BJ (cell line): Measurements from ENCODE around the gene PHLPP2. TPM values are rescaled to one million over a fixed set of nuclear protein-coding genes. Genes with fewer than 3 reads are reported as not detected.
A peak's percentile ranks its signal among the peaks of the same experiment; 100 is the strongest.

Experiments used
- CTCF ChIA-PET: fragments of 350-600 bp; formaldehyde crosslinking; extraction: SDS; loops from one replicate; lab custom pipeline; 2021; ENCODE audit warnings: antibody characterized with exemption, inconsistent platforms; lab: Yijun Ruan, JAX
- POLR2A ChIA-PET: fragments of 300-600 bp; sonication (Branson Sonifier 250); formaldehyde crosslinking; extraction: SDS; loops from one replicate; lab custom pipeline; 2021; ENCODE audit warnings: antibody characterized with exemption; lab: Charles Lee
- DNase-seq: peaks from one replicate; pipeline ENCODE4 v3.0.0-alpha.2; 2011; ENCODE audit warnings: low read depth
- H3K27me3 ChIP-seq: 2 replicates; pipeline ENCODE4 v1.6.0; 2011; ENCODE audit warnings: low read length; ENCODE audit not compliant: control insufficient read depth, insufficient read depth
- H3K36me3 ChIP-seq: 2 replicates; pipeline ENCODE4 v1.5.1; 2011; ENCODE audit warnings: low read length; ENCODE audit not compliant: control insufficient read depth, insufficient read depth
- H3K4me3 ChIP-seq: 2 replicates; pipeline ENCODE4 v1.5.1; 2011; ENCODE audit warnings: low read depth, mild to moderate bottlenecking, control low read depth, low read length
- CTCF ChIP-seq: IDR thresholded peaks from 2 replicates; pipeline ENCODE4 v1.5.1; 2011; ENCODE audit warnings: low read depth, mild to moderate bottlenecking, control low read depth, inconsistent platforms, low read length, moderate library complexity; ENCODE audit not compliant: insufficient read depth
- polyA plus RNA-seq: library from polyadenylated mRNA; depleted of rRNA; stranded (reverse); fragments of >200 nt; gene quantifications from 2 replicates; pipeline ENCODE4 v1.2.3, GENCODE V29; 2011

Gene PHLPP2
- polyA plus RNA-seq, 1 experiment = 7.9 TPM

- DNase-seq = no peak
- POLR2A ChIA-PET = no interaction called here
- H3K4me3 ChIP-seq = peak overlapping the region; percentile 82
- H3K27me3 ChIP-seq = no peaks in the 10 kb centered on the region
- TF ChIP-seq CTCF = no peak
- H3K36me3 ChIP-seq = no peaks in the 10 kb centered on the region; the same call in 1 of the 2 replicates
- CTCF ChIA-PET = no interaction called here
Measured at GRCh38 chr16:71722801-71723536, 1.5 kb downstream of the PHLPP2 start.

GRCh38 chr16:71721066-71721740 lies 3.3 kb downstream of the PHLPP2 start:
- CTCF ChIA-PET = interaction anchor here (0.6 to 0.8 kb wide), 2 partner anchors 119 to 285 kb away, joined by 3 read pairs; no protein-coding TSS in a partner anchor
- Histone ChIP-seq H3K27me3 (no peaks in the 10 kb centered on the region), H3K4me3 (no peak overlapping the region), H3K36me3 (no peaks in the 10 kb centered on the region; the same call in 1 of the 2 replicates)
- no peak for DNase-seq
- POLR2A ChIA-PET = no interaction called here
- no peak for TF ChIP-seq CTCF

DNA sequence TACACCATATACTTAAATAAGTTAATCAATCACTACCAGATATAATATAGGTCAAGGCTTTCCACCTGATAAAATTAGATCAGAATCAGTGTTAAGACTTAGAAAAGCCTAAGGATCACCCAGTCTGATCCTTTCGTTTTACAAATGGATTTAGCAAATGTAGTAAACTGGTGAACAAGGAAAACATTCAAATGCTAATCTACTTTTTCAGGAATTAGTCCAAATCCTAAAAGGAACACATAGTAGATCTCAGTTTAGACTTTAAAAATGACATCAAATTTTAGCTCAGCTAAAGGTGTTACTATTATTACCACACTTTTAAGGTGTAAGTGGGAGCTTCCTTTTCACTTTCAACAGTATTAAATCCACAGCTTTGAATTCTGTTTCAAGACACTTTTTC lies 12.0 kb downstream of the PHLPP2 start:
- POLR2A ChIA-PET = no interaction called here
- TF ChIP-seq CTCF = no peak
- no peak for DNase-seq

GRCh38 chr16:71711789-71712188 lies 12.7 kb downstream of the PHLPP2 start:
- CTCF ChIA-PET = interaction anchor here (0.7 kb wide), 1 partner anchor 1855 kb away, joined by 3 read pairs; no protein-coding TSS in a partner anchor
- TF ChIP-seq CTCF = no peak
- H3K27me3 ChIP-seq = no peaks in the 10 kb centered on the region
- peaks cover 2% of the 10 kb centered on the region for H3K36me3 ChIP-seq
- DNase-seq = no peak
- POLR2A ChIA-PET = no interaction called here
- H3K4me3 ChIP-seq = no peak overlapping the region

More for the DNA sequence above, 12.0 kb downstream of the PHLPP2 start:
- Histone ChIP-seq H3K27me3 (no peaks in the 10 kb centered on the region), H3K36me3 (peaks cover 2% of the 10 kb centered on the region), H3K4me3 (no peak overlapping the region)
- CTCF ChIA-PET = interaction anchor here (0.7 kb wide), 1 partner anchor 1856 kb away, joined by 3 read pairs; no protein-coding TSS in a partner anchor

GRCh38 chr16:71709229-71709781 lies 15.2 kb downstream of the PHLPP2 start:
- TF ChIP-seq CTCF = no peak
- Histone ChIP-seq H3K27me3 (no peaks in the 10 kb centered on the region), H3K4me3 (no peak overlapping the region), H3K36me3 (no peaks in the 10 kb centered on the region)
- DNase-seq = no peak
- ChIA-PET POLR2A (no interaction called here), CTCF (interaction anchor here (0.6 to 1.1 kb wide), 2 partner anchors 9 to 1822 kb away, joined by 3 to 4 read pairs; no protein-coding TSS in a partner anchor)
